Cardiac fibroblast (primary cell): ENCODE measurements around the gene MRPS18B.
A peak's percentile ranks its signal among the peaks of the same experiment; 100 is the strongest.
"Not testable (repeated sequence)": the region's sequence is repeated elsewhere in the genome, so short reads cannot be mapped to it uniquely, and the experiment has no call there.

Experiments used
- DNase-seq, 2 donors: peaks; one replicate each; pipeline versions ENCODE4 v3.0.0 to v3.0.0-alpha.2; 2010; ENCODE audit warnings: low read depth in 2 of 2
- H3K4me3 ChIP-seq, 2 donors: replicated peaks in 1 of 2; 1 replicate in 1 of 2; 2 replicates in 1 of 2; pipeline ENCODE4 v1.5.1; 2011; ENCODE audit warnings: low read depth in 2 of 2, low read length in 2 of 2, mild to moderate bottlenecking in 2 of 2, moderate library complexity in 1 of 2
- TF ChIP-seq, protein P1 (sequence below): IDR thresholded peaks from one replicate; pipeline ENCODE4 v1.5.1; 2011; ENCODE audit warnings: low read depth, mild to moderate bottlenecking, low read length, inconsistent platforms

The MRPS18B gene

DNA sequence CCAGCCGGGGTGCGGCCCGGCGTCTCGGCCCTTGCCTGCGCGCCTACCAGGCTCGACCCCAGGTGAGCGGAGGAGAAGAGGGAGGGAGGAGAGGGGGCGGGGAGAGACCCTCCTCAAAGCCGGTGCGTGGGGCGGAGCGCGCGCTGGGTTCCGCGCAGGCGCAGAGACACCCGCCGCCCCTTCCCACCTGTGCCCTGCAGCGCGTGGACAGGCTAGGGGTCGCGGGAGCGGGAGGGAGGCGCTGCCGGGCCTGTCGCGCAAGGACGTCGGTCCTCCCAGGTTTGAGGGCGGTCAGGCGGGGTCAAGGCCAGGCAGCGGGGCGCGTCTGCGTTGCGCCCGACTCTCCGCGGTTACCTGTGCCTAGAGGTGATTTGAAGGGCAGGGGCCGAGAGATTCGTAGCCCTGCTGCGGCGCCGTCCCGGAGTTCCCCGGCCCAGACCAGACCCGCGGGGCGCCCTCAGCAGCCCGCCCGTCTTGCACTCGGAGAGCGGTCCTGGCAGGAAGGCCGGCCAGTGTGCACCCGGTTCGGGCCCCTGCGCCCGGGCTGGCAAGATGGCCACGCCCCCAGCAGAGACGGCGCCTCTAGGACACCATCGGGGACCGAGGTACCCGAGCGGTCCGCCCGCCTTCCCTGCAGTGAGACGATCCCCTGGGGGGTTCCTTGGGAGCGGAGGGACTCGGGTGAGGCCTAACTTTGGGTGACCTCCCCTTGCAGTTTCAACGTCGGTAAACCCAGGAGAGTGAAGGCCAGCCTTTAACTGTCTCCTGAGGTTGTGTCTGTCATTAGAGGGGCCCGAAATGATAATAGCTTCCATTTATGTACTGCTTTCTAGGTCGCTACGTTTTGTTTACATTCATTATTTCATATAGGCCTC lies 29.8 kb downstream of the MRPS18B start:
- TF ChIP-seq, protein P1, sequence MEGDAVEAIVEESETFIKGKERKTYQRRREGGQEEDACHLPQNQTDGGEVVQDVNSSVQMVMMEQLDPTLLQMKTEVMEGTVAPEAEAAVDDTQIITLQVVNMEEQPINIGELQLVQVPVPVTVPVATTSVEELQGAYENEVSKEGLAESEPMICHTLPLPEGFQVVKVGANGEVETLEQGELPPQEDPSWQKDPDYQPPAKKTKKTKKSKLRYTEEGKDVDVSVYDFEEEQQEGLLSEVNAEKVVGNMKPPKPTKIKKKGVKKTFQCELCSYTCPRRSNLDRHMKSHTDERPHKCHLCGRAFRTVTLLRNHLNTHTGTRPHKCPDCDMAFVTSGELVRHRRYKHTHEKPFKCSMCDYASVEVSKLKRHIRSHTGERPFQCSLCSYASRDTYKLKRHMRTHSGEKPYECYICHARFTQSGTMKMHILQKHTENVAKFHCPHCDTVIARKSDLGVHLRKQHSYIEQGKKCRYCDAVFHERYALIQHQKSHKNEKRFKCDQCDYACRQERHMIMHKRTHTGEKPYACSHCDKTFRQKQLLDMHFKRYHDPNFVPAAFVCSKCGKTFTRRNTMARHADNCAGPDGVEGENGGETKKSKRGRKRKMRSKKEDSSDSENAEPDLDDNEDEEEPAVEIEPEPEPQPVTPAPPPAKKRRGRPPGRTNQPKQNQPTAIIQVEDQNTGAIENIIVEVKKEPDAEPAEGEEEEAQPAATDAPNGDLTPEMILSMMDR, result no peak
- peak overlapping the region; percentile 90 to 92 for H3K4me3 ChIP-seq
- peak; percentile 48 to 59 for DNase-seq

DNA sequence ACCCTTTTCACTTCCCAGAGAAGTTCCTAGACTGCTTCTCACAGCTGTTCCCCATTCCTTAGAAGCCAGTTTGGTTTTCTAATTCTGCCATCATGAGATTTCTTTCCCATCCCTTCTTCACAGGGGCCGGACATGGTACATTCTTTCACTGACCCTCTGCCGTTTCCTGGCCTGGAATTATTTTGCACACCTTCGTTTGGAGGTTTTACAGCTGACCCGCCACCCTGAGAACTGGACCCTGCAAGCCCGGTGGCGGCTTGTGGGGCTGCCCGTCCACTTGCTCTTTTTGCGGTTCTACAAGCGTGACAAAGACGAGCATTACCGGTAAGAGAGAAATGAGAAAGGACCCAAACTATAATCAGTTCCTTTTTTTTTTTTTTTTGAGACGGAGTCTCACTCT lies 33.5 kb downstream of the MRPS18B start:
- DNase-seq, result no peak
- TF ChIP-seq, protein P1, result no peak
- no peak overlapping the region for H3K4me3 ChIP-seq

DNA sequence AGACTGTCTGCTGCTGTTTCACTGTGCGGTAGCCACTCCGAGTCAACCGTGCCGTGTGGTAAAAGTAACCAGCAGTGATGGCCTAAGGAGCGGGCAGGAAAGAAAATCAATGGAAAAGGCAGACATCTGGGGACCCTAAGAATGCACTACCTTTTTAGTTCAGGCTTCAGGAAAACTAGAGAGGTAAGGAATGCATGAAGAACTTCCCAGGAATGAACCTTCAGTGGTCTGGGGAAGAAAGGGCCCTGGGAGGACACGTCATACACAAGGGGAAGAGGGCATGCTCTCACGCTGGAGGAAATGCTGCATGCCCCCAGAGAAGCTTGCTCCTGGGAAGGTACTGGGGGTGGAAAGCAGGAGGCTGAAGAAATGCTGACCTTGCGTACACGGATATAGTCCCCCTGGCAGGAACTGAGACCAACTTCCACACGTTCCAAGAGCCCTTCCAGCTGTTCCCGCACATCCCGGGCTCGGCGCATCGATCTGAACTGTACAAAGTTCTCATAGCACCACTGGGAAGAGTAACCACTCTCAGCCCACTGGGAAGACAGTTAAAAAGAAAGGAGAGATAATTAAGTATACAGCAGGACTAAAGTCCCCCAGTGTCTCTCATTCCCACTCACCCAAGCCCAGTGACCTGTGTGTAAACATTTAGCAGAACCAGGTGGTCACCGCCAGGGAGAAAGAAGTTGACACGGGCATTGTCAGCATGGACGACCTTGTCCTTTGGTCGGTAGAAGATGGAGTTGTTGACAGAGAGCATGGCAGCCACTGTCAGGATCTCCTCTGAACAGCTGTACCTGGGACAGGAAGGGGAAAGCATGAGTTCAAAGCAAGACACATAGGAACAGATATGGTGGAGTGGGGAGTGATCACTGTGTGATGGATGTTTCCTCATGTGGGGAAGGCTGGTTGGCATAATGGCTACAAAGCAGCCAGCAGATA lies 37.4 kb downstream of the MRPS18B start:
- DNase-seq, result no peak
- H3K4me3 ChIP-seq, result no peak overlapping the region
- TF ChIP-seq, protein P1, result no peak

DNA sequence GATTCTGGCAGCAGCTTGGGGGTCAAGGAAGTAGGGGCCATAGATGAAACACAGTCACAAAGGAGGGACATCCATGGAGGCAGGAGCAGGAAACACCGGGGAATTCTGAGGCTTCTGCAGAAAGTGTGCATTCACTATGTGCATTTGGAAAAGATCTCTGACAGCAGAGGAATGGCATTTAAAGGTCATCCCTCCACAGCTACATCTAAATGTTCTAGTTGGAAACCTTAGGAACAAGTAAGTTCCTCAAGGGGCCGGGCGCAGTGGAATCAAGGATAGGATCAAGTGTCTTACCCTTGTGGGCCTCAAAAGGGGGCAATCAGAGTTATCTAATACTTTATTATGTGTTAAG lies 38.1 kb downstream of the MRPS18B start:
- DNase-seq, result no peak
- H3K4me3 ChIP-seq, result no peak overlapping the region
- TF ChIP-seq, protein P1, result no peak

DNA sequence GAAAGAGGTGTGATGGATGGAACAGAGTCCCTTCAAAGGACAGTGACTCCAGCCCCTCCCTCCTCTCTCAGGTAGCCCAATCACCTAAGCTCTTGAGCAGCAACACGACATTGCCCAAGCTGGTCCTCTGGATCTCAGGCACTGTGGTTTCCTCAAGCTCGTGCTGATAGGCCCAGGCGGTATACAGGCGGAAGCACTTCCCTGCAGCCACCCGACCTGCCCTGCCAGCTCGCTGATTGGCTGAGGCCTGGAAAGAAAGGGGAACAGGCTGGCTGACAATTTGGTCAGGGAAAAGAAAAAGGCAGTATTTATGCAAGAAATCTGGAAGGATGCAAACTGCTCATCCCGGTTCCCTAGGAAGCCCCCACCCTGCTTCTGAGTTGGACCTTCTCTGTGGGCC lies 38.9 kb downstream of the MRPS18B start:
- TF ChIP-seq, protein P1, result no peak
- no peak for DNase-seq
- no peak overlapping the region for H3K4me3 ChIP-seq

DNA sequence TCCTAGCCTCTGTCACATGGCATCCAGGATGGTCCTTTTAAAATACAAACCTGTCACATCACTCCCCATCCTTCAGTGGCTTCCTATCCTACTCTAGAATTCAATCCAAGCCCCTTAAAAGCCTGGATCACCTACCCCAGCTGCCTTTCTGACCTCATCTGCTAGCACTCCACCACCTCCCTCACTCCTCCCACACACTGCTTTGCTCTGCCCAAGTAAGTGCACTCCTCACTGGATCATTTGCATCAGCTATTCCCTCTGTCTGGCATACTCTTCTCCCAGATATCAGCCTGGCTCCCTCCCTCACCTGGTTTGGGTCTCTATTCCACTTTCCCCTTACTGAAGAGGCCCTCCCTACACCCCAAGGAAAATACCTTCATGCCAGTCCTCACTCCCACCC lies 39.8 kb downstream of the MRPS18B start:
- TF ChIP-seq, protein P1, result no peak
- no peak overlapping the region for H3K4me3 ChIP-seq
- DNase-seq, result no peak

DNA sequence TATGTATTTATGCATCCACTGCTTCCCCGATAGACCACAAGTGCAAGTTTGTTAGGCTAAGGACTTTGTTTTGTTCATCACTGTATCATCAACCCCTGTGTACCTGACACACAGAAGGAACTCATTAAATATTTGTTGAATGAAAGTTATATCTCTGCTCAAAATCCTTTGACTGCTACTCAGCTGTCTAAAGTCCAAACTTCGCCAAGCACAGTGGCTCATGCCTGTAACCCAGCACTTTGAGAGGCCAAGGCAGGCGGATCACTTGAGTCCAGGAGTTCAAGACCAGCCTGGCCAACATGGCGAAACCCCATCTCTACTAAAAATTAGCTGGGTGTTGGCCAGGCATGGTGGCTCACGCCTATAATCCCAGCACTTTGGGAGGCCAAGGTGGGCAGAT lies 40.3 kb downstream of the MRPS18B start:
- H3K4me3 ChIP-seq, DNase-seq: not testable (repeated sequence)
